ENCODE measurements around the gene VILL.

GRCh38 chr3:38031022-38031994 lies 40.7 kb downstream of the VILL start:
- TF ChIP-seq CTCF (conservative IDR thresholded peaks at IDR 0.05 in 1 of 2, IDR thresholded peaks at IDR 0.05 in 1 of 2; ENCODE audit: low read depth in 1 of 2, low read length in 2 of 2) (no peak), EZH2 (IDR thresholded peaks at IDR 0.05; ENCODE audit: low read length, missing control alignments) (no peak)

All from fibroblast of lung (primary cell).